PFSK-1 (cell line): Measurements from ENCODE around the gene SMIM7.

Experiments used
- POLR2AphosphoS5 ChIP-seq: IDR thresholded peaks from 2 replicates; pipeline ENCODE4 v1.6.1; 2012; ENCODE audit warnings: low read depth, mild to moderate bottlenecking, control low read depth, low read length, moderate library complexity
- TAF1 ChIP-seq: IDR thresholded peaks from 2 replicates; pipeline ENCODE4 v1.6.1; 2012; ENCODE audit warnings: low read length, control low read depth, borderline replicate concordance; ENCODE audit not compliant: insufficient read depth

- no peak for TF ChIP-seq POLR2AphosphoS5
- TF ChIP-seq TAF1: no peak
These were observed 977 bp upstream of the SMIM7 start, which contains the start of gene TMEM38A for GRCh38 chr19:16660763-16661479.
